ENCODE data around the gene SPRED2.

The SPRED2 gene

DNA sequence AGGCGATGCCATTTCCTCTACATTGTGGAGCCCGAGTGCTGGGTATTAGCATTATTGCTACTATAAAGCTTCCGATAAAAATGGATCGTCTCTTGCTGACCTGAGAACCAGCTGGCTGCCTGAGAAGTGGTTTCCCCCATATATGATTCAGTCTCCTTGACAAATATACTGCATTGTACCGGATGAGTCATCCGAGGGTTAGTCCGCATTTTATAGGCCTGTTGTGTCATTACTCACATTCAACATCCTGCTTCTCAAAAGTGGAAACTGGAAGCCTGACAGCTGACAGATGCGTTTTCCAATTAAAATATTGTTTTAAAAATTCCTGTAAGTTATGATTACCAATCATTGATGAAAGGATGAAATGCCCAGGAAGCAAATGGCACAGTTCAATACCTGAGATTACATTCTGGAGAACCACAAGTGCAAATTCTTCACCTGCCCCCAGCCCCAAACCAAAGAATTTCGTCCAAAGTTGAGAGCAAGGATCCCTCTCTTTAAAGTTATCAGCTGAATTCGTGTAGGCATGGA lies 65.7 kb downstream of the SPRED2 start:
- no peak for DNase-seq (ENCODE audit: low spot score)

DNA sequence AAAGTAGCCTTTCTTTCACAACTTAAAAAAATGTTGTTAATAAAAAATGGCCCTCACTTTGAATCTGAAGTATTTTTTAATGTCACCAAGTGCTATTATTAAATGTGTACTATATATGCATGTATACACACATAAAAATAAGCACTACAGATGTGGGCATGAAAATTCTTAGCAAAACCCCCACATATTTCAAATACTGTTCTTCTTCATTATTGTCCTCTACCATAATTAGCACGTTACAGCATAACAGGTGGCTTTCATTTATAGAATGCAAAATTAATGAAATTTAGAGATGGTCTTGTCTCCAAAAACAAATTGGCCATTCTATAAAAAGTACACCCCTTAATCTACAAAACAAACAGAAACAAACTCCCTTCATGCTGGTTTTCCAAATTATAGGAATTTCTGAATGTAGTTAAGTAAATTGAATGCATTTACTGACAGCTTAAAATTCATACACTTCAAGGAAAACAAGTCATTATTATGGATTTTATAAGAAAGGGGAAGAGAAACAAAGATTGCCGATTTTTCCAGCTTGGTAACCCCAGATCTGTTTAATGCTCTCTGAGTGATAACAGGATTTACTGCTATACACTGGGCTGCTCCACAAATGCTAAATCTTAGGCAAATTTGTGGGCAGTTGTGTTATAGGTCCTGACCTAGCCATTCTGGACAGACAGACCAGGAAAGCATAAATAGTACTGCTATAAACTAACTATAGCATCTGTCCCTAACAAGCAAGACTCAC lies 67.2 kb downstream of the SPRED2 start:
- no peak for DNase-seq (ENCODE audit: low spot score)

DNA sequence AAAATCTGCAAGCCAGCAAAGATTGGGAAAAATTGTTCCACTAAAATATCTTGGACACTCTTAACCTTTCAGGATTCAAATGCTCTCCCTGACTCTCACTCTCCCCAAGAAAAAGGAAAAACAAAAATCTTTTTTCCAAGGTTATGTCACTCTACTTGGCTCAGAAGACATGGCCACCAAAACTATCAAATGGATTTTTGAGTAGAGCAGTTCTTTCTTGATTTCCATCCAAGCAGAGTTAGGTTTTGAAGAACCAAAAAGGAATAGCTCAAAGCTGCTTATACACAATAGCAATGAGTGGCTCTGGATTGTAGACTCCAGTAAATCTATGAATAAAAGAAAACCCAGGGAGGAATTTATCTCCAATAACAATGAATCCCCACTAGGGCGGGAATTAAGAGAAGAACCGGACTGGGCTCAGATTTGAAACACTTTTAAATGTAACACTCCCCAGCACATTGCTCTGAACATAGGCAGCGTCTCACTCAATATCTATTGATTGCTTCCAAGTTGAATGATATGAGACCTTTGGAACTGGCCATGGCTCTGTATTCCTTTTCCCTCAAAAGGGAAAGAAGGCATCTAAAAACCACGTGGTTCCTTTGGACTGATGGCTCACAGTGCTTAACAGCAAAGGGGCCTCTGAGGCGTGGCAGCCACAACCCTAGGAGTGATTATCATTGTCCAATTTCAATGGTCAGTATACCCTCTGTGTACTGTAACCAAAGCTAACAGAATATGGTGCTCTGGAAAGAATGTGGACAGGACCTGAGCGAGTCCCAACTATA lies 68.3 kb downstream of the SPRED2 start:
- DNase-seq (ENCODE audit: low spot score), result no peak

DNA sequence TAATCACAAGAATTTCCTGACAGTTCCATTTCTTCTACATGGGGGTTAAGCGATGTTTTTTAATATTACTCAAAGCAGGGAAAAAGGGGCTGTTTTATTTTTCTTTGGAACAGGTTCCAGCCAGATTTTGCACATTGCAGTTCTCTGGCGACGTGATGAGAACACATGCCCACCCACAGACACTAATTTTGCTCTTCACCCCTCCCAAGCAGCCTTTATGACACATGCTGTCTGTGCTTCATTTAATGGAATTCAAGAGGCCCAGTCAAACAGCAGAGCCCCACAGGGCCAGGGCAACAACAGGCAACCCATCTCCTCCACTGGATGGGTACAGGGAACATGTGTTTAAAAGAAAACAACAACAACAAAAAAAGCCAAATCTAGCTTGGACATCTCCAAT lies 70.8 kb downstream of the SPRED2 start:
- no peak for DNase-seq (ENCODE audit: low spot score)

DNA sequence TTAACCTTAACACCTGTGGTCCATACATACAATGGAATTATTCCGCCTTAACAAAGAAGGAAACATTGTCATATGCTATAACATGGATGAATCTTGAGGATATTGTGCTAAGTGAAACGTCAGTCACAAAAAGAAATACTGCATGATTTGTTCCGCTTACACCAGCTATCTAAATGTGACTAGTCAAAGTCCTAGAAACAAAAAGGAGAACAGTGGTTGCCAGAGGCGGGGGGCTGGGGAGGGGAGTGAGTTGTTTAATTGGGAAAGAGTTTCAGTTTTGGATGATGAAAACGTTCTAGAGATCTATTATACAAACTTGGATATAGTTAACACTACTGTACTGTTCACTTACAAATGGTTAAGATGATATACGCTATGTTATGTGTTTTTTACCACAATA lies 72.0 kb downstream of the SPRED2 start:
- no peak for DNase-seq (ENCODE audit: low spot score)

DNA sequence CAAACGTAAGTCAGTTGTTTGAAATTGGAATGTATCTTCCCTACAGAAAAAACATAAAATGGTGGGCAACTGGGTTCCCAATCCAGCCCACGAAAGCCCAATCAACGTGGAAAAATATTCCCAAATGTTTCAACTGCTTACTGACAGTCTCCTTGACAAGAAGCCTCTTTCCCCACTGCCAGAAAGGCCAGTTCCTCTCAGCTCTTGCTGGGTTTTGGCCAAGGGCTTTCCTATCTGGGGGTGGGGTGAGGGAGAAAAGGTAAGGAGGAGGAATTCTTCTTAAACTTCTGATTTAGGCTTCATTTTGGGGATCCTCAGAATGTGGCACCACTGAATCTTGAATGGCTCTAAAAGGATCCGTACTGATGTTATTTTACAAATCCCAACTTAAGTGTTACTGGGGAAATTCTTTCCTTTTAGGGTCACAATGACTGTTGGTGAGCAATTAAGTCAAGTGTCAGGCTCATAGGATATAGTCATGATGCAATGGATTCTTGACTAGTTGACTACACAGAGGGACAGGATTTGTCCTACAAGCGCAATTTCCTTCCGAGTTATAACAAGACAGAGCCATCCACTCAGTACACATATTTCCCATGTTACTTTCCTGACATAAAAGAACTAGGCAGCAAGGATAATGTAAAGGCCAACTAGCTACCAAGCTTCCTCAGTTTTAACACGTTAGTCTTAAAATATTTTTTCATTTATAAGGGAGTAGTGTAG lies 73.6 kb downstream of the SPRED2 start:
- DNase-seq (ENCODE audit: low spot score), result no peak

DNA sequence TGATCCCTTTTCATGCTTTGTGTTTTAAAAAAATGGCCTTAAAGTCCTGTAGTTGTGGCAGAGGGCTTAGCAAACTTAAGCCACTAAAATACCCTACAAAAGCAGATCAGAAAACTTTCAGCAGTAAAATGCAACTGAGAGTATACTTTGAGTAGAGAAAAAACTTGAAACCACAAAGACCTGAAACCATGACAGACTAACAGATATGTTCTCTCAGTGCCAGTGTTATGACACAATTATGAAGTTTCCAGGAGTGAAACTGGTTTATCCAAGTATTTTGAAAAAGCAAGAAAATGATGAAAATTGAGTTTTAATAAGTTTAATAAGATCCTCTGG lies 74.5 kb downstream of the SPRED2 start:
- DNase-seq (ENCODE audit: low spot score), result no peak

DNA sequence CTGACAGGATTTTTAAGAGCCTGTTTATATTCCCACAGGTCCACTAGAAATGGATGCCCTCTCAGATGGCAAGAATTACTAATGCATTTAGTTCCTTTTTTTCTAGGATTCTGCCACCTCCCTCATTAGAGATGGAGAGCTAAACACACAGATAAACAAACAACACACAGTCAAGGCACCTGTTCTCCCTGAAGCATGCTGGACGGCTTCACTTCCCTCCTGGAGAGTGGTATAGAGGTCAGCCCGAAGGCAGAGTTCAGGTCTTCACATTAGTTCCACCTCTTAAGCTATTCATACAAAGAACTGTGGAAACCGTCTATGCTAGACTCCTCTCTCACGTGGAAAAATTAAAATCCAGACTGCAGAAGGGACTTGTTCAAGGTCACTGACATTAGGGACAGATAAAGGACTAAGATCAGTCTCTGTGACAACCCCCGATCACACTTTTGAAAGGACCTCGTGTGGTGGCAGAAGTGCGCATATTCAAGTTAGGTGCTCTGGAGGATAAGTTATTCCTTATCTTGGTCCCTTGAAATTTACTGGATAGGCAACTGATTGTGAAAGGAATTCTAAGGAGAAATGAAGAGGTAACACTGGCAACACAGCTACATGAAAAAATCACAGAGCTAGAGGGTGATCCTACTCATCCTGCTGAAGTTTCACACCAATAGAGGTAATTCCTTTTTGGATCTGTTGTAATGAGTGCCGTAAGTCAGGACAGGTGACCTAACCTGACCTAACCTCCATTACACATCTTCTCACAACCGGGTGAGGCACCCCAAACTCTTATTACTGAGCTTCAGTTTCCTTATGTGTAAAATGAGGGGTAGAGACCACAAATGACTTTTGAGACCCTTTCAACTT lies 75.1 kb downstream of the SPRED2 start:
- DNase-seq (ENCODE audit: low spot score), result no peak

DNA sequence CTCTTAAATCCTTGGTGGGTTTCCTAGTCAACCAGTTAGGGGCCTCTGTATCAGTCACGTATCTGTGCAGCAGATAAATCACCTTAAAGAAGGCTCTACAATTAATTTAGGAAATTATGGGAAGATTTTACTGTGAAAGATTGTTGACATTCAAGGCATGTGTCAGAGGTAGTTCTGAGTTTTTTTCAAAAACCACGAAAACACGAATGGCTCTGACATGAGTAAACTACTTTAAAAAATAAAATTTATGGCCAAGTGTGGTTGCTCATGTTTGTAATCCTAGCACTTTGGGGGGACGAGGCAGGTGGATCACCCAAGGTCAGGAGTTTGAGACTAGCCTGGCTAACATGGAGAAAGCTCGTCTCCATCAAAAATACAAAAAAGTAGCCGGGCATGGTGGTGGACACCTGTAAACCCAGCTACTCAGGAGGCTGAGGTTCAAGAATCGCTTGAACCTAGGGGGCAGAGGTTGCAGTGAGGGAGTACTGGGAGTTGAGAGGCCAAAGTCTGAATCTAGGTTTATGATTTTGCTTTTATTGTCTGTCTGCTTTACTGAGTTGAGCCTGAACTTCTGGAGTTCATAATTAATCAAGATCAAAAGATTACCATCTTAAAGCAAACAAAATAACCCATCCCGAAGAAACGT lies 77.1 kb downstream of the SPRED2 start:
- no peak for DNase-seq (ENCODE audit: low spot score)

DNA sequence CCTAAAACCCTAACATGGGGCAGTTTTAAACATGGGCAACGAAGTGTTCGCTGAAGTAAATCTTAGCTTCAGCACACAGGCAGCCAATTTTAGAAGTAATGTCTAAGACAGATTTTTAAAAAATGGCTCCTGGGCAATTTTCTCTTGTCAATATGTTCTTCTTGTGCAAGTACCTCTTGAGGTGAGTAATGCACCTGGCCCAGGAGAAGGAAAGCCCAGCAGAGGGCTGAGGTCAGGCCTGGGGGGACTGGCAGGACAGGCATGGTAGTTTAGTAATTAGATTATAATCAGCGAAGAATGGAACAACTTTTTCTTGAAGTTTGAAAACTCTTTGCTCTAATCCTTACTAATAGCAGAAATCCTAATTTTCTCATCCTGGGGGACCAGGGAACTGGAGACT lies 77.6 kb downstream of the SPRED2 start:
- DNase-seq (ENCODE audit: low spot score), result no peak

DNA sequence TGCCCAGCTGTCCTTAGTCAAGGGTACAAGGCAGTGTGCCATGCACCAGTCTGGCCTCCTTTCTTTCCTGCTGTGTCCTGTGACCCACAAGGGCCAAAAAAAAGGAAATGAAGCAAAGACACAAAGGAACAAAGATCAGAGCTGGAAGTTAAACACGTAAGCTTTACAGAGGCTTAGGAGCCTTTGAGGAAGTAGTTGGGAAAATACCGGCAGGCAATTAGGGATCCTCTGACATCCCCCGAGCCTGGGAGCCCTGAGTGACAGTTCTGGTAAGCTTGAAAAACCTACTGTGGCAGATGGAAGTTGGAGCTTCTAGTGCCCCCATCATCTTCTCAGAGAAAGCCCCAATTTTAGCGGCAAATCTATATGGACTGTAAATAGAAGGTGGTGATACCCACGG lies 78.5 kb downstream of the SPRED2 start:
- no peak for DNase-seq (ENCODE audit: low spot score)

DNA sequence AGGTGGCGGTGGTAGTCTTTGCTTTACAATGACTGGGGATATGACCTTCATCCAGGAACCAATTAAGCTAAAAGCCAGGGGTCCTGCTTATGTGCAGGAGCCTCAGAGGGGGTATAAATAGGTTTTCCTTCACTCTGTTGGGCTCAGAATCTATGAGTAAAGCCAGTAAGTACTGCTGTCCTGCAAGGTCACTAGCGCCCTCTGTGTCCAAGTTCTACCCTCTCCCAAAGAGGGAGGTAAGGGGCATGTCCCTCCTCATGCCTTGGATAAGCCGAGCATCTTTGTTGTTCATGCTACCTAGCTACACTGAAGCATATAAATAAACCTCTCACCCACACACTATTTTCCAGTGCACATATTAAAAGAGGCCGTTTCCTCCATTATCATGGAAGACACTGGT lies 79.4 kb downstream of the SPRED2 start:
- DNase-seq (ENCODE audit: low spot score), result no peak

DNA sequence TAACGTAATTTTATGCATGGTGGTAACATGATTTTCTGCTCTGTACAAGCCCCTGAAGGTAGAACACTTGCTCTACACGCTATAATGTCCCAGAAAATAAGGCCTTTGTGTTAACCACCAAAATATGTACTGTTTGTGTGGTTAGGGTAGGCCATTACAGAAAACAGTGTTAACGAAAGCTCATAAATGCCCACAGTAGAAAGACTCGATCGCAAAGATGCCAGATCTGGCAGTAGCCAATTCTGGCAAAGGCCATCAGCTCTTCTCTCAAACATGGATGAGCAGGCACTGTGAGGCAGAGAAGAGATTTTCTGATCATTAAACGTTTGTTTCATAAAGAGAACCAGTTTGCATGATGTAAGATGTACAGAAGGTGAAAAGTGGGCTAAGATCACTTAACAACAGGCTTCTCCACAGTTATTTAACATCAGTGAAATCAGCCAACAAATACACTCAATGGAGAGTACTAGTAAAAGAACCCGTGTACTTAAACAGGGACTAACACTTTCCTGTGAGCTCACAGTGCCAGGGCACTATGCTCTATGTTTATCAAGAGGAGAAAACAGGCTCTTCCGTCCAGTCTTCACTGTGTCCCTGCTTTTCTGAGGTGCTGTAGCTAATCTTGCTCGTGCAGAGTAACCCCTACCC lies 80.3 kb downstream of the SPRED2 start:
- no peak for DNase-seq (ENCODE audit: low spot score)

DNA sequence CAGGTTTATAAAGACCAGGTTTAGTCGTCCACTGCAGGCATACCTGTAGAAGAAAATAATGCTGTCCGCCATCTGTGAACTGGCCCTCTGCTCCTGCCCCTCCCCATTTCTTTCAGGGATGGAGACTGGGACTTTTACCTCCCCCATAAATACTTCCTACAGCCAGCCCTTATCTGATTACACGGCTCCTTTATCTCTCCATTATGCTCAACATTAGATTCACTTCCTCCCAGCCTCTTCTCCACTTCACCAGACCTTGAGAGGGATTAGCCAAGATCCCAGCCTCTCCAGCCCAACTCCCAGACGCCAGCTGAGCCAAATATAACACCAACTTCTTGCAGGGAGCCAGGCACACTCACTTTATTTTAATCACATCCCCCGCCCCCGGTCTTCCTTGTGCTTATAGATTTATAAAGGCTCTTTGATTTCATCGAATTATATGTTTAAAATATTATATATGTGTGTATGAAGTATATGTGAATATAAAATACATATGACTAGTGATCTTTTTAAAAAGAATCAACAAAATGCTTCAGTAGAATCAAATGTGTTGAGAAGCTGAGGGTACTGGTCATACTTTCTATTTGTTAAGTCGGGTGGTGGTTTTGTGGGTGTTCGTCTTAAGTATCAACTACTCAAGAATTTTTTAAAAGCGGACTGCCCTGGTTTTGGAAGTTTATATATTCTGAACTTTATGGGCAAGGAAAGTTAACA lies 81.0 kb downstream of the SPRED2 start:
- DNase-seq (ENCODE audit: low spot score), result no peak

DNA sequence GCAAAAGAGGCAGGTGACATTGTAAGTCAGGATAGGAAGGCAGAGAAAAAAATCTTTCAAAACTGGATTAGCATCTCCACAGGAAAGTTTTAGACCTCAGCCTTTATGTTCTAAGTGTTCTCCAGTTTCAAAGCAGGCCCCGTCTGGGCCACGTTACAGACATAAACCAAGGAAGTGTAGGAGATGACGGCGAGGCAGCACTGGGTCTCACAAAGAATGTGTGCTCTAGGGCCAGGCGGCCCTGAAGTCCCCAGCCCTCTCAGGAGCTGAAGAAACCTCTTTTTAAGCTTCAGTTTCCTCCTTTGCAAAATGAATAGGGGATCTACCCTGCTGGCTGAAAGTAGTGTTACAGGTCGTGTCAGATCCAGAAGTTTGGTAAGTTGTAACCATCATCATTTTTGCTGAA lies 81.7 kb downstream of the SPRED2 start:
- no peak for DNase-seq (ENCODE audit: low spot score)

DNA sequence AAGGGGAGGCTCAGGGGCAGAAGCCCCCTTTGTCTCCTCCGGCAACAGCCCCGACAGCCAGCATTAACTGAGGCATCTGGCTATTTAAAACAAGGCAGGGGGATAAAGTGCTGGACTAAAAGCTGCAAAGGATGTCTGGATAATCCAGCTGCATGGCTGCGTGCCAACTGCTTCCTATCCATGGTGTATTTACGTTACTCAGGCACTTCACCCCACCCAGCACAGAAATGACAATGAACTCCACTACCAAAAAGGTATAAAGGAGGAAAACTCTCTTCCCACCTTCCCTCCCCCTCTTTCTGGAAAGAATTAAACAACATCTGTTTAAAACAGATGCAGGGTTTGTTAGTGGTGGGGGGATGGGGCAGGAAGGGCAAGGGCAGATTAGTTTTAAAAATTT lies 82.5 kb downstream of the SPRED2 start:
- DNase-seq (ENCODE audit: low spot score), result no peak

DNA sequence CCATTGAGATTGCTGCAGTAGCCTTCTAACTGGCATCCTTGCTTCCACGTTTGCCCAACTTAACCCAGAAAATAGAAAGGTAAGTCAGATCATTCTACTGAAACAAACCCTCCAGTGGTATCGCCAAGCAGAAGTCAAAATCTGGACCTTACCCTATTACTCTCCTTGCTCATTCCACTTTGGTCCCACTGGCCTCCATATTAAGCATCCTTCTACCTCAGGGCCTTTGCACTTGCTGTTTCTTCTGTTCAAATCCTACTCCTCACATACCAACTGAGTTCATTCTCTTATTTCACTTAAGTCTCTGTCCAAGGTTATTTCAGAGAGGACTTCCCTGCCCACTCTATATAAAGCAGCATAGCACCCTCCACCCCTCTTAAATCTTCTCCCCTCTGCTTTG lies 84.5 kb downstream of the SPRED2 start:
- no peak for DNase-seq (ENCODE audit: low spot score)

DNA sequence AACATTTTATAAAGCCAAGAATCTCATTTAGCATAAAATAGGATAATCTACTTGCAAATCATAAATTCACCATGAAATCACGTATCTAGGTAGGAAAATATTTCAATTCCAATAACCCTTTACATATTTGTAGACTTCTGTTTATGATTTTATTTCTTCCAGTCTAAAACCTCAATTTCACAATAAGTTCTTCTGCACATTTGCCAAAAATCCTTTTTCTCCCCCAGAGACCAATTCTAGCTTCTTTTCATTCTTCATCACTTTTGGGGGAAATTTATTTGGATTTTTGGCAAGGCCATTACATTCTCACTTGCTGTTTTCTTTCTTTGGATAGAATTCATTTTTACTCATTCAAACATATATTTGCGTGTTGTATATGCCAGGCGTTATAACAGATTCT lies 86.8 kb downstream of the SPRED2 start:
- no peak for DNase-seq (ENCODE audit: low spot score)

DNA sequence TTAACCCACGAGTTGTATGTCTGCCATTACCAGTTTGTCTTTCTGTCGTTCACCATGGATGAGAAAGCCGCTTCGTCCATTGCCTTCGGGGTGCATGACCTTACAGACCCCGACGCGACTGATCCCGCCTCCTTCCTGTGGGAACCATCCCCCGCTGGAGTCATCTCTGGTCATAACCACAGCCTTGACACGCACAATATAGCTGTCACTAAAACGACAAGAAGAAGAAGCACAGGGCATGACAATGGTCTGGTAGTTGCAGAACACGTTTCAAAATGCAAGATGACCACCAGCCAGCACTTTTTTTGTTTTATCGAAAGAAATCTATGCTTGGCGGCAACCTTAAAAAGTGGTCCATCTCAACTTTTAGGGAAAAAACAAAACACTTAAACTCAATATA lies 87.7 kb downstream of the SPRED2 start:
- DNase-seq (ENCODE audit: low spot score), result no peak

DNA sequence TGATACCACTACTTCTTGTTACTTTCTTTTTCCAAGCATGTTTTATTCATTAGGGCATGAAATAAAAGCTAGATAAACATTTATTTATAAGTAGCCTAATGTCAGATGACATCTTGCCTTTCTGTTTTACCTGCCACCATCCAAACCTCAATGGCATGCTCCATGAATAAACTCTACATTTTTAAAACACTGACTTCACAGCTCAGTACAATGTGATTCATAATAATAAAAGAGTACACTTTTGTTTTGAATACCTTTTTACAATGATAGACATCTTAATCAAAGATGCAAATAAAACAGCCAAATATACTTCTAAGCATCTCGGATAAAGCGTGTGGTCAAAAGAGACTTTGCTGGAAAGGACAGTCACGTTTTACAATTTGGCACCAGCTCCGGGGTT lies 88.2 kb downstream of the SPRED2 start:
- no peak for DNase-seq (ENCODE audit: low spot score)
